Stimulated activated CD8-positive, alpha-beta memory T cell treated with anti-CD3 and anti-CD28 coated beads, Interleukin-15, amount 100 ng/mL, for 1 hour (primary cell): Measurements from ENCODE around the gene IL17REL.
"Not testable (repeated sequence)": the region's sequence is repeated elsewhere in the genome, so short reads cannot be mapped to it uniquely, and the experiment has no call there.

ENCODE experiments used
- DNase-seq: peaks from one replicate; pipeline ENCODE4 v3.0.0-alpha.2; 2020; ENCODE audit warnings: low read depth

IL17REL gene

GRCh38 chr22:49956418-49956770, 56.2 kb downstream of the IL17REL start:
- no peak for DNase-seq

- no peak for DNase-seq
These were observed 56.8 kb downstream of the IL17REL start for GRCh38 chr22:49955581-49956417.

GRCh38 chr22:49954991-49955580, 57.5 kb downstream of the IL17REL start:
- no peak for DNase-seq

- no peak for DNase-seq
These were observed 58.2 kb downstream of the IL17REL start for GRCh38 chr22:49954354-49954753.

- DNase-seq: no peak
These were observed 58.8 kb downstream of the IL17REL start for GRCh38 chr22:49953680-49954344.

GRCh38 chr22:49953027-49953679, 59.4 kb downstream of the IL17REL start:
- no peak for DNase-seq

GRCh38 chr22:49951986-49952896, 60.3 kb downstream of the IL17REL start:
- DNase-seq: no peak

- DNase-seq: no peak
These were observed 60.9 kb downstream of the IL17REL start for GRCh38 chr22:49951678-49951985.

- DNase-seq: no peak
These were observed 61.4 kb downstream of the IL17REL start for GRCh38 chr22:49951000-49951677.

GRCh38 chr22:49950396-49950994, 62.1 kb downstream of the IL17REL start:
- DNase-seq: no peak

- no peak for DNase-seq
These were observed 62.7 kb downstream of the IL17REL start for GRCh38 chr22:49949914-49950292.

- no peak for DNase-seq
These were observed 63.3 kb downstream of the IL17REL start for GRCh38 chr22:49948958-49949913.

GRCh38 chr22:49948116-49948957, 64.2 kb downstream of the IL17REL start:
- no peak for DNase-seq

- DNase-seq: no peak
These were observed 65.3 kb downstream of the IL17REL start for GRCh38 chr22:49947296-49947622.

GRCh38 chr22:49946612-49947295, 65.8 kb downstream of the IL17REL start:
- no peak for DNase-seq

GRCh38 chr22:49945042-49945794, 67.3 kb downstream of the IL17REL start:
- not testable (repeated sequence) for DNase-seq
